H9 (cell line): ENCODE results near the gene TSPO2. TPM values are rescaled to one million over a fixed set of nuclear protein-coding genes. Genes with fewer than 3 reads are reported as not detected.

ENCODE experiments used
- DNase-seq: peaks from one replicate; pipeline ENCODE4 v3.0.0-alpha.2; 2017
- H2AFZ ChIP-seq: one replicate; pipeline ENCODE4 v1.6.1; 2013; ENCODE audit warnings: mild to moderate bottlenecking, low read length, control low read depth, moderate library complexity
- H2AK5ac ChIP-seq: 2 replicates; pipeline ENCODE4 v1.6.1; 2013; ENCODE audit warnings: low read length, control low read depth, mixed read lengths; ENCODE audit not compliant: insufficient read length
- H2BK120ac ChIP-seq: one replicate; pipeline ENCODE4 v1.6.1; 2013; ENCODE audit warnings: low read depth, mild to moderate bottlenecking, low read length, control low read depth, inconsistent platforms; ENCODE audit not compliant: poor library complexity, severe bottlenecking
- H2BK12ac ChIP-seq: 2 replicates; pipeline ENCODE4 v1.6.1; 2013; ENCODE audit warnings: low read length, control low read depth, mixed read lengths, low read depth; ENCODE audit not compliant: insufficient read length
- H2BK15ac ChIP-seq: 2 replicates; pipeline ENCODE4 v1.6.1; 2013; ENCODE audit warnings: low read depth, low read length, control low read depth
- H2BK20ac ChIP-seq: one replicate; pipeline ENCODE4 v1.6.1; 2013; ENCODE audit warnings: low read depth, mild to moderate bottlenecking, low read length, control low read depth, inconsistent platforms; ENCODE audit not compliant: poor library complexity, severe bottlenecking
- H2BK5ac ChIP-seq: 2 replicates; pipeline ENCODE4 v1.6.1; 2013; ENCODE audit warnings: low read length, control low read depth, mixed read lengths; ENCODE audit not compliant: insufficient read length
- H3K14ac ChIP-seq: 2 replicates; pipeline ENCODE4 v1.6.1; 2013; ENCODE audit warnings: low read length, control low read depth; ENCODE audit not compliant: insufficient read depth
- H3K18ac ChIP-seq: 2 replicates; pipeline ENCODE4 v1.6.1; 2013; ENCODE audit warnings: low read depth, mild to moderate bottlenecking, mixed read lengths, low read length, control low read depth; ENCODE audit not compliant: insufficient read length
- H3K23ac ChIP-seq: 2 replicates; pipeline ENCODE4 v1.6.1; 2013; ENCODE audit warnings: low read length, control low read depth, mixed read lengths, low read depth; ENCODE audit not compliant: insufficient read length
- H3K23me2 ChIP-seq: 2 replicates; pipeline ENCODE4 v1.6.1; 2013; ENCODE audit warnings: low read depth, mild to moderate bottlenecking, mixed read lengths, low read length, control low read depth; ENCODE audit not compliant: insufficient read length, poor library complexity, severe bottlenecking
- H3K27ac ChIP-seq: 2 replicates; pipeline ENCODE4 v1.5.1; 2013; ENCODE audit warnings: low read length, control low read depth, mixed read lengths, low read depth; ENCODE audit not compliant: insufficient read length
- H3K27me3 ChIP-seq: 2 replicates; pipeline ENCODE4 v1.6.1; 2013; ENCODE audit warnings: low read length, control low read depth, inconsistent platforms; ENCODE audit not compliant: insufficient read depth
- H3K4ac ChIP-seq: 2 replicates; pipeline ENCODE4 v1.6.1; 2013; ENCODE audit warnings: low read depth, mild to moderate bottlenecking, control low read depth, inconsistent platforms, low read length, moderate library complexity
- H3K4me1 ChIP-seq: 2 replicates; pipeline ENCODE4 v1.6.1; 2013; ENCODE audit warnings: low read length, control low read depth, inconsistent platforms; ENCODE audit not compliant: insufficient read depth
- H3K4me2 ChIP-seq: 2 replicates; pipeline ENCODE4 v1.6.1; 2013; ENCODE audit warnings: low read length, control low read depth, mixed read lengths; ENCODE audit not compliant: insufficient read length, insufficient read depth
- H3K56ac ChIP-seq: 2 replicates; pipeline ENCODE4 v1.6.1; 2013; ENCODE audit warnings: low read depth, mild to moderate bottlenecking, mixed read lengths, low read length, control low read depth; ENCODE audit not compliant: insufficient read length
- H3K79me1 ChIP-seq: 2 replicates; pipeline ENCODE4 v1.6.1; 2013; ENCODE audit warnings: low read depth, mild to moderate bottlenecking, moderate library complexity, low read length, control low read depth, inconsistent platforms; ENCODE audit not compliant: insufficient read depth, poor library complexity, severe bottlenecking
- H3K79me2 ChIP-seq: 2 replicates; pipeline ENCODE4 v1.6.1; 2013; ENCODE audit warnings: low read length, control low read depth, inconsistent platforms; ENCODE audit not compliant: insufficient read depth
- H3K9ac ChIP-seq: 2 replicates; pipeline ENCODE4 v1.6.1; 2013; ENCODE audit warnings: low read length, control low read depth, mixed read lengths; ENCODE audit not compliant: insufficient read length; ENCODE audit errors: extremely low read depth
- H3K9me3 ChIP-seq: one replicate; pipeline ENCODE4 v1.6.1; 2013; ENCODE audit warnings: low read depth, low read length, inconsistent platforms; ENCODE audit not compliant: control insufficient read depth
- H3T11ph ChIP-seq: one replicate; pipeline ENCODE4 v1.6.1; 2013; ENCODE audit warnings: mild to moderate bottlenecking, low read length, control low read depth, inconsistent platforms
- H4K20me1 ChIP-seq: one replicate; pipeline ENCODE4 v1.6.1; 2013; ENCODE audit not compliant: control insufficient read depth, insufficient read length, insufficient read depth
- H4K5ac ChIP-seq: 2 replicates; pipeline ENCODE4 v1.6.1; 2013; ENCODE audit warnings: low read depth, mild to moderate bottlenecking, mixed read lengths, low read length, control low read depth; ENCODE audit not compliant: insufficient read length
- H4K8ac ChIP-seq: replicated peaks from 2 replicates; pipeline ENCODE4 v1.6.1; 2013; ENCODE audit warnings: low read length, control low read depth, mixed read lengths, low read depth; ENCODE audit not compliant: insufficient read length
- H4K91ac ChIP-seq: 2 replicates; pipeline ENCODE4 v1.6.1; 2013; ENCODE audit warnings: low read depth, mild to moderate bottlenecking, moderate library complexity, mixed read lengths, low read length, control low read depth; ENCODE audit not compliant: insufficient read length
- H3K27ac Mint-ChIP-seq, 3 experiments: 2 replicates in 2 of 3; 3 replicates in 1 of 3; pipeline ENCODE4 v1.8.0; 2020 to 2021; ENCODE audit warnings: mixed read lengths in 3 of 3, mild to moderate bottlenecking in 1 of 3, moderate library complexity in 1 of 3
- H3K27me3 Mint-ChIP-seq: 2 replicates; pipeline ENCODE4 v1.8.0; 2021; ENCODE audit warnings: low read depth, mild to moderate bottlenecking, moderate library complexity, mixed read lengths
- H3K36me3 Mint-ChIP-seq, 3 experiments: 2 replicates in 2 of 3; 3 replicates in 1 of 3; pipeline ENCODE4 v1.8.0; 2020 to 2021; ENCODE audit warnings: low read depth in 3 of 3, mixed read lengths in 3 of 3; ENCODE audit not compliant: insufficient read depth in 1 of 3
- H3K4me1 Mint-ChIP-seq, 2 experiments: 2 replicates each; pipeline ENCODE4 v1.8.0; 2020; ENCODE audit warnings: mixed read lengths in 2 of 2
- H3K4me3 Mint-ChIP-seq, 2 experiments: 2 replicates in 1 of 2; 3 replicates in 1 of 2; pipeline ENCODE4 v1.8.0; 2020 to 2021; ENCODE audit warnings: mild to moderate bottlenecking in 2 of 2, mixed read lengths in 2 of 2, moderate library complexity in 1 of 2
- H3K9me3 Mint-ChIP-seq, 2 experiments: 2 replicates in 1 of 2; 3 replicates in 1 of 2; pipeline ENCODE4 v1.8.0; 2020; ENCODE audit warnings: mild to moderate bottlenecking in 2 of 2, mixed read lengths in 2 of 2, moderate library complexity in 1 of 2
- WGBS: extraction: QIAGEN DNeasy Blood & Tissue Kit; methylation state at CpG from one replicate; pipeline ENCODE4 v1.1.7; 2013; ENCODE audit warnings: missing lambda C conversion rate, low lambda C conversion rate, mixed read lengths; ENCODE audit not compliant: insufficient read length; ENCODE audit errors: extremely low coverage; 5-methylcytosine and 5-hydroxymethylcytosine counted together
- long read RNA-seq: library from polyadenylated mRNA; unstranded; transcript quantifications from one replicate; pipeline ENCODE4 v2.0.0, GENCODE V29; 2020
- total RNA-seq: library from RNA; stranded (reverse); gene quantifications from 2 replicates; pipeline ENCODE4 v1.2.1, GENCODE V29; 2021
- TF ChIP-seq, protein P1 (sequence below): fragments of 200-600 bp; sonication (generic); conservative IDR thresholded peaks from 3 replicates; pipeline ENCODE4 v1.8.0; 2021; ENCODE audit warnings: antibody characterized with exemption, mild to moderate bottlenecking

TSPO2 gene
- total RNA-seq: not detected in 2 replicates
- long read RNA-seq: 0 reads

GRCh38 chr6:41042226-41043055 lies at the start of gene TSPO2:
TSPO2 (plus strand) TSS chr6:41042467; CDS start chr6:41042986, 519 bp downstream.
- H3K4me1 ChIP-seq: no peaks in the 10 kb centered on the region
- Mint-ChIP-seq H3K4me3 (no peak within 1 kb of the TSS), H3K36me3 (no peaks in the 10 kb centered on the region), H3K9me3 (no peaks in the 10 kb centered on the region; a peak in 1 of 5 replicates), H3K27me3 (no peaks in the 10 kb centered on the region; the same call in 1 of the 2 replicates), H3K4me1 (peaks cover 8 to 17% of the 10 kb centered on the region in 2 experiments), H3K27ac (no peak within 1 kb of the TSS; a peak in 2 of 7 replicates)
- no peak within 1 kb of the TSS for H3T11ph ChIP-seq
- H3K23me2 ChIP-seq: no peaks in the 10 kb centered on the region
- H4K8ac ChIP-seq: no peak within 1 kb of the TSS
- no peak within 1 kb of the TSS for H3K4ac ChIP-seq
- no peak within 1 kb of the TSS for H2BK15ac ChIP-seq
- DNase-seq: no peak
- no peak within 1 kb of the TSS for H3K23ac ChIP-seq
- H3K79me1 ChIP-seq: no peaks in the 10 kb centered on the region
- H3K79me2 ChIP-seq: no peaks in the 10 kb centered on the region
- WGBS: no CpG with 5 or more reads among the region's 10 CpGs
- no peaks in the 10 kb centered on the region for H3K9me3 ChIP-seq
- H3K56ac ChIP-seq: no peak within 1 kb of the TSS
- no peak within 1 kb of the TSS for H2BK20ac ChIP-seq
- H3K27me3 ChIP-seq: no peaks in the 10 kb centered on the region
- no peak within 1 kb of the TSS for H4K5ac ChIP-seq
- H4K20me1 ChIP-seq: no peaks in the 10 kb centered on the region
- no peak within 1 kb of the TSS for H3K4me2 ChIP-seq
- H2BK5ac ChIP-seq: no peak within 1 kb of the TSS
- H2BK120ac ChIP-seq: no peak within 1 kb of the TSS
- H3K9ac ChIP-seq: no peak within 1 kb of the TSS
- H2AFZ ChIP-seq: no peak within 1 kb of the TSS
- no peak within 1 kb of the TSS for H4K91ac ChIP-seq
- H2BK12ac ChIP-seq: no peak within 1 kb of the TSS
- no peak within 1 kb of the TSS for H3K27ac ChIP-seq
- TF ChIP-seq, protein P1, sequence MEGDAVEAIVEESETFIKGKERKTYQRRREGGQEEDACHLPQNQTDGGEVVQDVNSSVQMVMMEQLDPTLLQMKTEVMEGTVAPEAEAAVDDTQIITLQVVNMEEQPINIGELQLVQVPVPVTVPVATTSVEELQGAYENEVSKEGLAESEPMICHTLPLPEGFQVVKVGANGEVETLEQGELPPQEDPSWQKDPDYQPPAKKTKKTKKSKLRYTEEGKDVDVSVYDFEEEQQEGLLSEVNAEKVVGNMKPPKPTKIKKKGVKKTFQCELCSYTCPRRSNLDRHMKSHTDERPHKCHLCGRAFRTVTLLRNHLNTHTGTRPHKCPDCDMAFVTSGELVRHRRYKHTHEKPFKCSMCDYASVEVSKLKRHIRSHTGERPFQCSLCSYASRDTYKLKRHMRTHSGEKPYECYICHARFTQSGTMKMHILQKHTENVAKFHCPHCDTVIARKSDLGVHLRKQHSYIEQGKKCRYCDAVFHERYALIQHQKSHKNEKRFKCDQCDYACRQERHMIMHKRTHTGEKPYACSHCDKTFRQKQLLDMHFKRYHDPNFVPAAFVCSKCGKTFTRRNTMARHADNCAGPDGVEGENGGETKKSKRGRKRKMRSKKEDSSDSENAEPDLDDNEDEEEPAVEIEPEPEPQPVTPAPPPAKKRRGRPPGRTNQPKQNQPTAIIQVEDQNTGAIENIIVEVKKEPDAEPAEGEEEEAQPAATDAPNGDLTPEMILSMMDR: no peak
- H2AK5ac ChIP-seq: no peak within 1 kb of the TSS
- no peak within 1 kb of the TSS for H3K14ac ChIP-seq
- no peak within 1 kb of the TSS for H3K18ac ChIP-seq
